Skeletal muscle satellite cell (primary cell): ENCODE results near the gene TMEM151B. TPM values are rescaled to one million over a fixed set of nuclear protein-coding genes. Genes with fewer than 3 reads are reported as not detected.
A peak's percentile ranks its signal among the peaks of the same experiment; 100 is the strongest.

ENCODE experiments used
- H3K27me3 ChIP-seq: 2 replicates; pipeline ENCODE4 v1.7.0; 2013; ENCODE audit warnings: low read length; ENCODE audit not compliant: control insufficient read depth, insufficient read depth
- H3K36me3 ChIP-seq: 2 replicates; pipeline ENCODE4 v1.7.0; 2013; ENCODE audit warnings: mild to moderate bottlenecking, control low read depth, low read length; ENCODE audit not compliant: insufficient read depth
- H3K4me1 ChIP-seq: 2 replicates; pipeline ENCODE4 v1.7.0; 2013; ENCODE audit warnings: low read length; ENCODE audit not compliant: control insufficient read depth, insufficient read depth
- H3K4me2 ChIP-seq: 2 replicates; pipeline ENCODE4 v1.7.0; 2013; ENCODE audit warnings: mild to moderate bottlenecking, low read length
- H3K4me3 ChIP-seq: 2 replicates; pipeline ENCODE4 v1.7.0; 2013; ENCODE audit warnings: low read length
- H3K9ac ChIP-seq: 2 replicates; pipeline ENCODE4 v1.7.0; 2013; ENCODE audit warnings: mild to moderate bottlenecking, low read depth, low read length, moderate library complexity
- H3K9me3 ChIP-seq: replicated peaks from 2 replicates; pipeline ENCODE4 v1.7.0; 2013; ENCODE audit warnings: mild to moderate bottlenecking, control low read depth, low read length
- total RNA-seq: library from RNA; depleted of rRNA; stranded (reverse); fragments of >200 nt; gene quantifications from 2 replicates; pipeline ENCODE4 v1.2.3, GENCODE V29; 2012; rRNA removed

TMEM151B gene
- total RNA-seq = not detected in 2 replicates

DNA sequence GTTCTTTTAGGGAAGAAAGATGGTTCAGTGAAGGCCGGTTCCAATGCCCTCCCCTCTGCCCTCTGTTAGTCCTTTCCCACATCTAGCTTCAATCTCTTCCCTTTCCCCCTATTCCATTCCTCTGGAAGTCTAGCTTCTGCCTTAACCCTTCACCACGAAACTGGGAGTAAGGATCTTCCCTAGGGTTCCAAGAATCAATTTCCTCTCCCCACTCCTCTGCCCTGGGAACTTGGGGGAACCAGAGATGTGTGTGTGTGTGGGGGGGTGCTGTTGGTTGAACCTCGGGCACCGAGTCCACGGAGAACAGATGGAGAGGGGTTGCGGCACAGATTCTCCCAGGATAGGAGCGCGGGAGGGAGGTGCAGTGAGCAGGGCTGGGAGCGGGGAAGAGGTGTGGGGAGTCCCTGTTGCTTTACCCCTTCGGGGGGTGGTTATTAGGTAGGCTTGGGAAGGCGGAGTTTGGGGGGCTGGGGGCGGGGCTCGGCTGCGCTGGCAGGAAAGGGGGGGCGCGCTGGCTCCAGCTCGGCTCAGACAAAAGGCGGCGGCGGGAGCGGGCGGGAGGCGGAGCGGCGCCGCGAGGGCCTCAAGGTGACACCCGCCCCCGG is at the start of gene TMEM151B:
TMEM151B (plus strand) TSS at position 530 of the 605 bp plus-strand sequence. CDS start 293 bp downstream, outside the sequence.
- peaks cover 52% of the 10 kb centered on the region for H3K27me3 ChIP-seq
- no peak within 1 kb of the TSS for H3K9ac ChIP-seq
- no peaks in the 10 kb centered on the region for H3K36me3 ChIP-seq
- H3K4me3 ChIP-seq = no peak within 1 kb of the TSS
- H3K9me3 ChIP-seq = no peaks in the 10 kb centered on the region
- no peak within 1 kb of the TSS for H3K4me2 ChIP-seq
- H3K4me1 ChIP-seq = no peaks in the 10 kb centered on the region

DNA sequence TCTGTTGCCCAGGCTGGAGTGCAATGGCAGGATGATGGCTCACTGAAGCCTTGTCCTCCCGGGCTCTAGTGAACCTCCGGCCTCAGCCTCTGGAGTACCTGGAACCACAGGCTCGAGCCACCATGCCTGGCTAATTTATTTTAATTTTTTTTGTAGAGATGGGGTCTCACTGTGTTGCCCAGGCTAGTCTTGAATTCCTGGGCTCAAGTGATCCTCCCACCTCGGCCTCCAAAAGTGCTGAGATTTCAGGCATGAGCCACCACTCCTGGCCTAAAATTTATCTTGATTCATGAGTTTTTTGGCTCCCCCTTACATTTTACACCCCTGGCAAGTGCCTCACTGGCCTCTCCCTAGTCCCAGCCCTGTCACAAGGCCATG is 49.3 kb upstream of the TMEM151B start:
- Histone ChIP-seq H3K36me3 (no peaks in the 10 kb centered on the region), H3K4me1 (peaks cover 78% of the 10 kb centered on the region), H3K4me2 (no peak overlapping the region), H3K27me3 (no peaks in the 10 kb centered on the region), H3K9ac (peak overlapping the region; percentile 39), H3K9me3 (no peaks in the 10 kb centered on the region), H3K4me3 (no peak overlapping the region)

DNA sequence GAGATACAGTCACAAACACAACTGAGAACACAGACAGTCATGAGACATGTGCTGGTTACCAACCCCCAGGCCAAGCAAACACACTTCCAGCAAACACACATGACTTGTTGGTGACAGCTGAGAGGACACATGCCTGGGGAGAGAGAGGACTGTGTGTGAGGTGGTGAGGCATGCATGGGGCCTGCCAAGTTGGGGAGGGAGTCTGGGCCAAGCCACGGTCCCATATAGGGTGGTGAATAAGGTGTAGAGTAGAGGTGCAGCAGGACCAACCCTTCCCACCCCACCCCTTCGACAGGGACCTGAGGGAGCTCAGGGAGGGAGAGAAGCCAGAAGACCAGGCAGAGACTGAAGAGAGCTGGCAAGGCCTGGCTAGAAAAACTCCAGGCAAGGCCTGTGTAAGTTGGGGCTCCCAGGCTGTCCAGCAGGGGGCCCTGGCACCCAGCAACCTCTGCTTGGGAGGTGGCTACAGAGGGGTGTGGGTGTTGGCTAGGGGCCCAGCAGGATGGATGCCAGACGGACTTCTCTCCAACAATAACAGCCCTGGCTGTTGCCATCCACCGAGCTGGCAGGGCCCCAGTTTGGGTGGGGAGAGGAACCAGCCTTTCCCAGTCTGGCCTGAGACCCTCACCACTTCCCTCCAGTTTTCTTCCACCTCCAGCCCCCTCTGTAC is 48.8 kb upstream of the TMEM151B start:
- Histone ChIP-seq H3K27me3 (no peaks in the 10 kb centered on the region), H3K9ac (peak overlapping the region; percentile 65), H3K9me3 (no peaks in the 10 kb centered on the region), H3K4me1 (peaks cover 83% of the 10 kb centered on the region), H3K4me2 (peak overlapping the region; percentile 76), H3K4me3 (peak overlapping the region; percentile 56), H3K36me3 (no peaks in the 10 kb centered on the region)

DNA sequence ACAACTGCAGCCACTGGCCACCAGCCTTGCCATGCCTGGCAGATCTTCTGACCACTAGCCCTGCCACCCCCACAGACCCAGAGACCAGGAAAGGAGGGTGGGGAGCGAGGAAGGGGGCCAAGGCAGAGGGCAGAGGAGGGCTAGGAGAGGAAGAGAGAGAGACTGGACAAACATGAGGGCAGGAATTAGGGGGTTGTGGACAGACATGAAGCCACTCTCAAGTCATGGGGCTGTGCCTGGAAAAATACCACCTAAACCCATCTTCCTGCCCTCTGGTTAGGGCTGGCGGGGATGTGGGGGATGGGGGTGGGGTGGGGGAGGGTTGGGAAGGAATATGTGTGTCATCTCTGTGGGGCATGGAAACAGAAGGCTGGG is 48.3 kb upstream of the TMEM151B start:
- no peaks in the 10 kb centered on the region for H3K9me3 ChIP-seq
- peaks cover 83% of the 10 kb centered on the region for H3K4me1 ChIP-seq
- H3K4me2 ChIP-seq = peak overlapping the region; percentile 76
- H3K9ac ChIP-seq = peak overlapping the region; percentile 65
- no peaks in the 10 kb centered on the region for H3K27me3 ChIP-seq
- H3K4me3 ChIP-seq = peak overlapping the region; percentile 56
- no peaks in the 10 kb centered on the region for H3K36me3 ChIP-seq

- no peaks in the 10 kb centered on the region for H3K9me3 ChIP-seq
- H3K27me3 ChIP-seq = no peaks in the 10 kb centered on the region
- H3K36me3 ChIP-seq = no peaks in the 10 kb centered on the region
- peak overlapping the region; percentile 48 for H3K9ac ChIP-seq
- peaks cover 82% of the 10 kb centered on the region for H3K4me1 ChIP-seq
- peak overlapping the region; percentile 89 for H3K4me2 ChIP-seq
- H3K4me3 ChIP-seq = peak overlapping the region; percentile 73
These were observed 47.5 kb upstream of the TMEM151B start for GRCh38 chr6:44222486-44223318.

DNA sequence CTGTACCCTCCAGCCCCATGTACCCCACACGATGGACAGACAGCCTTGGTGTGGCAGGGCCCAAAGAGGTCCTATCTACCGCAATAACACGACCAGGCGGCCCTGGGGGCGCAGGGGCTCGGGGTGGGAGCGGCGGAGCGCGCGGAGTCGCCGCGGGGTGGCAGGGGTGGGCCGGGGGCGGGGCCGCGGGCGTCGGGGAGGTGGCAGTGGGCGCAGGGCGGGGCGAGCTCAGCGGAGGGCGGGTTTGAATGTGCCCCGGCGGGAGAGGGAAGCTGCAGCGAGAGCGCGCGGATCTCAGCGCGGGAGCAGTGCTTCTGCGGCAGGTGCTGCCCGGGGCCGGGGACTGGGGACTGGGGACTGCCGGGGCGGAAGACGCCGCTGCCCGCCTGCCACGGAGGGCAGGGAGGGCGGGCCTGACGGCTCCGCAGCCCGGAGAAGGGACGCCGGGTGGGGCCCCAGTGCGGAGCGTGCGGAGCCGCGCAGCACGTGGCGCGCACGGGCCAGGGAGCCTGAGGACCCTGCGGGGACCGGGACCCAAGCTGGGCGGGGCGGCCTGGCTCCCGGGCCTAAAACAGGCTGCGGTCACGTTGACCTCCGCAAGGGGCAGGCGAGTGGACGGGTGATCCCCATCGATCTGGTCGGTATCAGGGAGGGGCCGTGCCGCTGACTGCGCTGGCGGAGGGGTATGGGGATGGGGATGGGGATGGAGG is 46.8 kb upstream of the TMEM151B start, which contains the start of gene SLC29A1:
SLC29A1 (plus strand) TSS at position 277 of the 710 bp plus-strand sequence. CDS start 3,719 bp downstream, outside the sequence.
- H3K4me3 ChIP-seq = peak within 1 kb of the TSS; percentile 73
- no peaks in the 10 kb centered on the region for H3K27me3 ChIP-seq
- no peaks in the 10 kb centered on the region for H3K36me3 ChIP-seq
- peak within 1 kb of the TSS; percentile 89 for H3K4me2 ChIP-seq
- peaks cover 74% of the 10 kb centered on the region for H3K4me1 ChIP-seq
- H3K9ac ChIP-seq = peak within 1 kb of the TSS; percentile 53
- H3K9me3 ChIP-seq = no peaks in the 10 kb centered on the region

DNA sequence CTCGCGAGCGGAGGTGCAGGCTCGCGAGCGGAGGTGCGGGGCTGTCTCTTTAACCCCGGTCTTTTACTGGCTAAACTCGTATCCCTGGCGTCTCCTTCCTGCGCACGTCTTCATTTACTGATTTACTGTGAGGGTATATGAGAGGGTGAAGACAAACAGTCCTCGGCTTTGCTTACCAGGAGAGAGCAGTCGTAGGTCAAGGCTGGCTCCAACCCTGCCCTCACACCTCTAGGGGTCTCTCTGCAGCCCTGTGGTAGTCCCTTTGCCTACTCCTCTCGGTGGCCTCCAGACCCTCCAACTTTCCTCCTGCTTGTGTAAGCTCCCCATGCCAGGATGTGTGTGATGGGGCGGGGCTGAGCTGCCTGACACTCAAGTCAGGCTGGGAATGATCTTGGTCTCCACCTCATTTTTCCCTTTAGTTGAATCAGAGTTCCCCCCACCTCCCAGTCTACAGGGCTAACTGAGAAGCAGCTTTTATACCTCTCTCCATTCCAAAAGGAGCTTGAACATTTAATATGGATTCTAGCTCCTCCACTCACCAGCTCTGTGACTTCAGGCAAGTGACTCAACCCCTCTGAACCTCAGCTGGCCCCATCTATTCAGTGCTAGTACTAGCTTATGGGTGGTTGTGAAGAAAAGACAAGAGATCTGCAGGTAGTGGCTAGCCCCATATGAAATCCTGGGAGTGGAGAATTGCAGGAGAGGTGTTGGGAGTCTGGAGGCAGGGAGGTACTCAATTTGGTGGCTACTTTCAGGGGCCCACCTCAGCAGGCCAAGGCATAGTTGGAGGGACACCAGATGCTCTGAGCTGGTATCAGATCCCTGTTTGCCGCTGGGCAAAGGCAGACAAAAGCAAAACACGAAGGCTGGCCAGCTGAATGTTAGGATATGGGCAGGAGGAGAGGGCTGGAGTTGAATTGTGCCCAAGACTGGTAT is 46.0 kb upstream of the TMEM151B start:
- no peaks in the 10 kb centered on the region for H3K9me3 ChIP-seq
- no peaks in the 10 kb centered on the region for H3K27me3 ChIP-seq
- peak overlapping the region; percentile 89 for H3K4me2 ChIP-seq
- H3K4me3 ChIP-seq = peak overlapping the region; percentile 73
- H3K9ac ChIP-seq = peak overlapping the region; percentile 53
- H3K36me3 ChIP-seq = no peaks in the 10 kb centered on the region
- H3K4me1 ChIP-seq = peaks cover 66% of the 10 kb centered on the region

DNA sequence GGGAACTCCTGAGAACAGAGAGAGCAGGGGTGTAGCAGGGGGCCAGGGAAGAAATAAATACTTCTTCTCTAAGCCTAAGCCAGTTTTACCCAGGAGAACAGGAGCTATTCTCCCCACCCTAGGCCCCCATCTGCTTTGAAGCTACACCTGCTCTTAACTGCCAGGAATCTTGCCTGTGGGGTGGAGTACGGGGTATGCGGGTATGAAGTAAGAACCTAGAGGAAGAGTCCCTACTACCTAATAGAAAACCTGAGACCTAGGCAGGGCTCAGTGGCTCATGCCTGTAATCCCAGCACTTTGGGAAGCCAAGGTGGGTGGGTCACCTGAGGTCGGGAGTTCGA is 45.3 kb upstream of the TMEM151B start:
- Histone ChIP-seq H3K4me1 (peaks cover 61% of the 10 kb centered on the region), H3K9ac (peak overlapping the region; percentile 53), H3K9me3 (no peaks in the 10 kb centered on the region), H3K4me3 (peak overlapping the region; percentile 73), H3K27me3 (no peaks in the 10 kb centered on the region), H3K4me2 (peak overlapping the region; percentile 89), H3K36me3 (no peaks in the 10 kb centered on the region)

DNA sequence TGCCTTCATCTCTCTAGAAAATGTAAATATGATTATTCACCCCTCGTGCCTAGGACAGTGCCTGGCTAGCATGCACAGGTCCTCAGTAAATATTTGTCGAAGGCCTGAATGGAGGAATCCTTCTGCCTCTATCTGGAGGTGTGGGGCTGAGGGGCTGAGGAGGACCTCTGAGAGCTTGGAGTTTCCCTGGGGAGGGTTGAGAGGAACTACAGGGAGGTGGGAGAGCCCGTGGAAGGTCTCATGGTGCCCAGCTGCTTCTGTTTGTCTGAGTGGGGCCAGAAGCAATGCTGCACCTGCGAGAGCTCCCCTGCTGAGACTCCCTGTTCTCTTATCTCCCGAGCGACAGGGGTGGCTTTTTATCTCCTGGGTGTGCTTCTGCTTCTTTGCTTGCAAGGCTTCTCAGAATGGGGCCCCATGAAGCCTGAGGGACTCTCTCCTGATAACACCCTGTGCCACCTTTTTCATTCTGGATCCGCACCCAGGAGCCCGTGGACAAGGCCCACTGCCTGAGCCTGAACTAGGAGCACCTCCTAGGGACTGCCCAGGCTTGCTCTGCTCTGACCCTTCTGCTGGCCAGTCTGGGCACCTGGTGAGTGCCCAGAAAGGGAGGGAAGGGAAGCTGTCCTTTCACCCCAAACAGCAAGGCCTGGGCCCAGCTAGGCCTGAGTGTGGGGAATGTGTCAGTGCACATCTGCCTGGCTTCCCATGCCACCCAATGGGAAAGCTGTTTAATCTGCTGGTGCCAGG is 44.5 kb upstream of the TMEM151B start:
- Histone ChIP-seq H3K4me3 (no peak overlapping the region), H3K27me3 (no peaks in the 10 kb centered on the region), H3K4me2 (peak overlapping the region; percentile 61), H3K4me1 (peaks cover 59% of the 10 kb centered on the region), H3K9me3 (no peaks in the 10 kb centered on the region), H3K36me3 (no peaks in the 10 kb centered on the region), H3K9ac (peak overlapping the region; percentile 29)
